Choroid plexus epithelial cell (primary cell): ENCODE results near the gene C16orf96.

ENCODE experiments used
- DNase-seq: peaks from one replicate; pipeline ENCODE4 v3.0.0-alpha.2; 2010; ENCODE audit warnings: low read depth
- H3K4me3 ChIP-seq: 2 replicates; pipeline ENCODE4 v1.5.1; 2011; ENCODE audit warnings: low read depth, mild to moderate bottlenecking, control low read depth, low read length, moderate library complexity
- TF ChIP-seq, protein P1 (sequence below): conservative IDR thresholded peaks from 2 replicates; pipeline ENCODE4 v1.5.1; 2011; ENCODE audit warnings: low read depth, mild to moderate bottlenecking, control low read depth, inconsistent platforms, low read length, moderate library complexity

The C16orf96 gene

DNA sequence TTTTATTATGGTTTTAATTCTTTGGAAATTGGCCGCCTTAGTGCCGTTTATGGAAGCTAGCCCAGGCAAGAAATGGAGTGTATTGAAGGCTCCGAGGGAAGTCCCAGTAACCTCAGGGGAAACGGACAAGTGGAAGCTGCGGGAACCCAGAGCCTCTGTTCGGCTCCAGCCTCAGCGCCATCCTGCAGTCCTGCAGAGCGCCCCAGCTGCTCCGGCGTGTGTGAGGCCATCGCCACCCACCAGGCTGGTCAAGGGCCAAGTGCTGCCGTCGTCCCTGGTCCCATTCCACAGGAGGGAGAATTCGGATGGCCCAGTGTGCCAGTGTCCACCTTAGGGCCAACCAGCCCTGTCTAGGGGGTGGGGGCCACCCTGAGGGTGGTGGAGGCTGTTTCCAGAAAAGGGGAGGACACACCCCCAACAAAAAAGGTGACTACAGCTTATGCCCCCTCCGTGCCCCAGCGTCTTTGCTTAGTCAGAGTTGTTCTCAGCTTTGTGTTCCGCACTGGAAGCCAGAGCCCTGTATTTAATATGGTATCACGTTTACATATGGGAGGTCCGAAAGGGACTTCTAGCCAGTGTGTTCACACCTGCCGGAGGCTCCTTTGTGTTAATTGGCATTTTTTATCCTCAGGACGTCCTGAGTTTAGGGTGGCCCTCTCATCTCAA is 81.5 kb downstream of the C16orf96 start:
- no peak for DNase-seq
- H3K4me3 ChIP-seq, result no peak overlapping the region
- TF ChIP-seq, protein P1, sequence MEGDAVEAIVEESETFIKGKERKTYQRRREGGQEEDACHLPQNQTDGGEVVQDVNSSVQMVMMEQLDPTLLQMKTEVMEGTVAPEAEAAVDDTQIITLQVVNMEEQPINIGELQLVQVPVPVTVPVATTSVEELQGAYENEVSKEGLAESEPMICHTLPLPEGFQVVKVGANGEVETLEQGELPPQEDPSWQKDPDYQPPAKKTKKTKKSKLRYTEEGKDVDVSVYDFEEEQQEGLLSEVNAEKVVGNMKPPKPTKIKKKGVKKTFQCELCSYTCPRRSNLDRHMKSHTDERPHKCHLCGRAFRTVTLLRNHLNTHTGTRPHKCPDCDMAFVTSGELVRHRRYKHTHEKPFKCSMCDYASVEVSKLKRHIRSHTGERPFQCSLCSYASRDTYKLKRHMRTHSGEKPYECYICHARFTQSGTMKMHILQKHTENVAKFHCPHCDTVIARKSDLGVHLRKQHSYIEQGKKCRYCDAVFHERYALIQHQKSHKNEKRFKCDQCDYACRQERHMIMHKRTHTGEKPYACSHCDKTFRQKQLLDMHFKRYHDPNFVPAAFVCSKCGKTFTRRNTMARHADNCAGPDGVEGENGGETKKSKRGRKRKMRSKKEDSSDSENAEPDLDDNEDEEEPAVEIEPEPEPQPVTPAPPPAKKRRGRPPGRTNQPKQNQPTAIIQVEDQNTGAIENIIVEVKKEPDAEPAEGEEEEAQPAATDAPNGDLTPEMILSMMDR, result no peak

DNA sequence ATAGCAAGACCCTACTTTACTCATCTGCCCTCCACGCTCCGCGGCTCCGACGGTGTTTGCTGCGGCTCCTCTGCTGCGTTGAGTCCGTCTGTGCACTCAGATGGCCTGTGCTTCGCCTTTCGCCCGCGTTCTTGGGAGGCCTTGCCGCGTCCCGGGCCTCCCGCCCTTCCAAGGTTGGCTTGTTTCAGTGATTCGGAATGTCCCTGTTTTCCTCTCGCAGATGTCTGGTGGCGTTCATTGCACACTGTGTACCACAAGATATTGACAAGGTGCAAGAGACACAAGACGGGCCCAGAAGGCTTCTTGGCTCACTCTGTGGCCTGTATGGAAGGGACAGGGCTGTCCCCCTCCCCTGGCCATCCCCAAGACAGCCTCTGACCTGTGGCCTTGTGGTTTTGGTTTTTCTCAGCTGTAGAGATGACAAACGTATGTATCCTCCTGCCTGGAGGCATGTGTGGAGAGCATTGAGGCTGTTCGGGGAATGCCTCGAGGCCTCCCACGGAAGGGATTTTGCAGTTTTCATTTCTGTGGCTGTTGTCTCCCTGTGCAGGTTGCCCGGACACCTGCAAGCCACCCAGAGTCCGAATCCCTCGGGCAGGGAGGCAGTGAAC is 83.9 kb downstream of the C16orf96 start:
- no peak for DNase-seq
- TF ChIP-seq, protein P1, result no peak
- no peak overlapping the region for H3K4me3 ChIP-seq

DNA sequence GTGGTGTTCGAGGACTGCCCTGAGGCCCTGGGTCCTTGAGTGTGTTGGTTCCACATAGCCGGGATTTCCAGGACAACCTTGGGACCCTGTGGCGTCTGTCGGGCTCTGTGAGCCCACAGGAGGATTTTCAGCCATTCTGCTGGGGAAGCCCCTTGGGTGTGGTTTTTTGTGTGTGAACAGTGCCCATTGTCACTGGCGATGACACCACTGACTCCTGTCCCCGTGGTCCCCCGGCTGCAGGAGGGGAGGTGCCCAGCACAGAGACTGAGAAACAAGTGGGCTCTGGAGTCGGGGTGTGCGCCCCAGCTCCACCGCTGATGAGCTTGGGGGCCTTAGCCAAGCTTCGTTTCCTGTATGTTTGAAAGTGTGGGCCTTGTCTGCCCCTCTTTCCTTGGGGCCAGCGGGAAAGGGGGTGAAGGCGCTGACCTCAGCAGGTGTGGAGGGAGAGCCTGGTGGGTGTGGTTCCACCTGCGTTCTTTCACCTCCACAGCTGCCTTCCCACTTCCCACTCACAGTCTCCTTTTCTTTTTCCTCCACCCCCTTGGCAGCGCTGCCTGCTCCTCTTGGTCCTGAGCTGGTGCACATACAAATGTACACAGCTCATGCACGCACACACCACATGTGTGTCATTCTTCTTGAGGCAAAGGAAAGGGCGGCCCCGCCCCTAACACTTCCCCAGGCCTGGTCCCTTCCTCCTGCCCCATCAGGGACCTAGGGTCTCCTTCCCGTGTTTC is 84.6 kb downstream of the C16orf96 start:
- H3K4me3 ChIP-seq, result no peak overlapping the region
- TF ChIP-seq, protein P1, result no peak
- no peak for DNase-seq

DNA sequence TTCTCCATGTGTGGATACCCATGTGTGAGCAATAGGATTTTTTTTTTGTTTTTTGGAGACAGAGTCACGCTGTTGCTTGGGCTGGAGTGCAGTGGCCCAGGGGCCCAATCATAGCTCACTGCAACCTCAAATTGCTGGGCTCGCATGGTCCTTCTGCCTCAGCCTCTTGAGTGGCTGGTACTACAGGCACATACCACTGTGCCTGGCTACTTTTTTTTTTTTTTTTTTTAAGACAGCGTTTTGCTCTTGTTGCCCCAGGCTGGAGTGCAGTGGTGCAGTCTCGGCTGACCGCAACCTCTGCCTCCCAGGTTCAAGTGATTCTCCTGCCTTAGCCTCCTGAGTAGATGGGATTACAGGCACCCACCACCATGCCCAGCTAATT is 85.2 kb downstream of the C16orf96 start:
- no peak overlapping the region for H3K4me3 ChIP-seq
- TF ChIP-seq, protein P1, result no peak
- DNase-seq, result no peak

DNA sequence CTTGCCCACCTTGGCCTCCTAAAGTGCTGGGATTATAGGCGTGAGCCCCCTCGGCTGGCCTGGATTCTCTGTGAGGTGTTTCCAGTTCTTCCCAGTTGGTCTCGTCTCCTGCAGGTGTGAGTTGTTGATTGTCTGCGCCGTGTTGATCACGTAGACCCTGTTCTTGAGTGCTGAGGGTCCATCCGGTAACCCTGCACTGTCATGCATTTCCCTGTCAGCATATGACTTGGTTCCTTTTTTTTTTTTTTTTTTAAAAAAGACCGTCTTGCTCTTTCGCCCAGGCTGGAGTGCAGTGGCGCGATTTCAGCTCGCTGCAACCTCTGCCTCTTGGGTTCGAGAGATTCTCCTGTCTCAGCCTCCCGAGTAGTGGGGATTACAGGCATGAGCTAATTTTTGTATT is 85.8 kb downstream of the C16orf96 start:
- TF ChIP-seq, protein P1, result no peak
- no peak for DNase-seq
- H3K4me3 ChIP-seq, result no peak overlapping the region

DNA sequence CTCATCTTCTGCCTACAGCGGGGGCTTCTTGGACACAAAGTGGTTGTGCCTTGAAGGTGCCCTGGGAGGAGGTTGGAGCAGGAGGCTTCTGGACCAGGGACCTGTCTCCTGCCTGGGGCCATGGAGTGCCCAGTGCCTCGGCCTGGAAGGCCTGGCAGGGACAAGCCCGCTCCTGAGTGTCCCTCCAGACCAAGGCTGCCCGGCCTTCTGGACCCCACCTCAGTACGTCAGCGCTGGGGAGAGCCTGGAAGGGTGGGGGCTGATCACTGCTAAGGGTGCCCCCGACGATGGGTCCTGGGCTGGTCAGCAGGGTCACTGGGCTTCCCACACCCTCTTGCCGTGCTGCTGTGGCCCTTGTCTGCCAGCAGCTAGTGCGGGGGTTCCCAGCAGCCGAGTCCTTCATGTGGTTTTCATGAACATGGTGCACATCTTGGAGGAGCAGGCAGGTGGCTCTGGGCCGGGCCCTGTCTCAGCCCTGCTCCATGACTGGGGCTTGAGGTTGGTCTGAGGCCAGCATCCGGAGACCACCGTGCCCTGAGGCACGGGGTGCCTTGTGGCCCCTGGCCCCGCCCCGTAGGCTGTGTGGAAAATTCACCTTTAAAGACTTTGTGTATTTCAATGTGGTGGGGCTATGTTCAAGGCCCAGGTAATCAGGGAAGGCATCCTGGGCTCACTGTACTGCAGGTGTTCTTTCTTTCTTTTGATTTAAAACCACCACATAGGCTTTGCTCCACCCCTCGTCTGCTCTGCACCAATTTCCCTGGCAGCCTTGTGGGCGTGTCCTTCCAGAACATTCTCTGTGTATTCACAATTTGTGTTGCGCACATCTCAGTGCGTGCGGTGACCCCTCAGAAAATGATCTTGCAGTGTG is 90.9 kb downstream of the C16orf96 start:
- DNase-seq, result no peak
- TF ChIP-seq, protein P1, result no peak
- no peak overlapping the region for H3K4me3 ChIP-seq
